ENCODE data around the gene GPAM. TPM values are rescaled to one million over a fixed set of nuclear protein-coding genes. Genes with fewer than 3 reads are reported as not detected.

The GPAM gene
- polyA plus RNA-seq, 1 of the 3 experiments (the other 2 are of a cell fraction), result 2.1 TPM

DNA sequence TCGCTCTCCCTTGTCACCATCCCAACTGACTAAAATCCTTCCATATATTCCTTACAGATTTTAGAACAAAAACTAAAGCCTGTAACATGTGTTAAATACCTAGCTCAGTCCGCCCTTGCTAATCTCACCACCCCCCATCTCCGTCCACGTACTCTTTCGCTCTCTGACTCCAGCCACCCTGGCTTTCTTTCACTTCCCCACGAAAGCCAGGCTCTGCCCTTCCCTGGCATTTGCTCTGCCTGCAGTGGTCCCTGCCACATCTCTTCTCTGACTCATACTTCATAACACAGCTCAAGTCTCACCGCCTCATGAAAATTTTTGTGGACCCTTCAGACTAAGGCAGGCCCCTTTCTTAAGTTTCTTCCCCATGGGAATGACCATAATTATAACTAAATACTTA, 11.7 kb upstream of the GPAM start:
- POLR2A ChIA-PET, result no interaction called here
- Histone ChIP-seq H3K9ac (no peak overlapping the region), H3K4me3 (ENCODE audit: low read depth in 2 of 2, low read length in 1 of 2) (no peak overlapping the region), H4K20me1 (ENCODE audit: insufficient read depth) (no peaks in the 10 kb centered on the region), H3K9me3 (no peaks in the 10 kb centered on the region), H2AFZ (ENCODE audit: low read depth) (no peak overlapping the region), H3F3A (replicated peaks; ENCODE audit: insufficient read depth) (no peaks in the 10 kb centered on the region), H3K36me3 (replicated peaks in 1 of 2; ENCODE audit: control insufficient read depth in 1 of 2, insufficient read depth in 2 of 2, low read length in 1 of 2) (no peaks in the 10 kb centered on the region), H3K4me1 (ENCODE audit: control insufficient read depth in 1 of 2, insufficient read depth in 2 of 2, low read depth in 1 of 2, low read length in 1 of 2) (peaks cover 0 to 5% of the 10 kb centered on the region in 2 experiments; a peak in 1 of 4 replicates), H3K27ac (ENCODE audit: low read depth in 2 of 2, low read length in 1 of 2) (no peak overlapping the region), H3K9me2 (no peaks in the 10 kb centered on the region), H3K27me3 (ENCODE audit: insufficient read depth) (no peaks in the 10 kb centered on the region), H3K4me2 (no peak overlapping the region), H3K79me2 (ENCODE audit: insufficient read depth) (no peaks in the 10 kb centered on the region)
- CTCF ChIA-PET, result interaction anchor here (1.0 kb wide), 1 partner anchor 113 kb away, joined by 4 read pairs; no protein-coding TSS in a partner anchor
- TF ChIP-seq IRF3 (IDR thresholded peaks at IDR 0.05; ENCODE audit: low read depth, low read length), result no peak
- TF ChIP-seq, protein P1, sequence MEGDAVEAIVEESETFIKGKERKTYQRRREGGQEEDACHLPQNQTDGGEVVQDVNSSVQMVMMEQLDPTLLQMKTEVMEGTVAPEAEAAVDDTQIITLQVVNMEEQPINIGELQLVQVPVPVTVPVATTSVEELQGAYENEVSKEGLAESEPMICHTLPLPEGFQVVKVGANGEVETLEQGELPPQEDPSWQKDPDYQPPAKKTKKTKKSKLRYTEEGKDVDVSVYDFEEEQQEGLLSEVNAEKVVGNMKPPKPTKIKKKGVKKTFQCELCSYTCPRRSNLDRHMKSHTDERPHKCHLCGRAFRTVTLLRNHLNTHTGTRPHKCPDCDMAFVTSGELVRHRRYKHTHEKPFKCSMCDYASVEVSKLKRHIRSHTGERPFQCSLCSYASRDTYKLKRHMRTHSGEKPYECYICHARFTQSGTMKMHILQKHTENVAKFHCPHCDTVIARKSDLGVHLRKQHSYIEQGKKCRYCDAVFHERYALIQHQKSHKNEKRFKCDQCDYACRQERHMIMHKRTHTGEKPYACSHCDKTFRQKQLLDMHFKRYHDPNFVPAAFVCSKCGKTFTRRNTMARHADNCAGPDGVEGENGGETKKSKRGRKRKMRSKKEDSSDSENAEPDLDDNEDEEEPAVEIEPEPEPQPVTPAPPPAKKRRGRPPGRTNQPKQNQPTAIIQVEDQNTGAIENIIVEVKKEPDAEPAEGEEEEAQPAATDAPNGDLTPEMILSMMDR (IDR thresholded peaks at IDR 0.05), result no peak
- no peak for TF ChIP-seq MXI1 (IDR thresholded peaks at IDR 0.05; ENCODE audit: low read depth, low read length)
- no peak for TF ChIP-seq RFX5 (IDR thresholded peaks at IDR 0.05; ENCODE audit: low read length)
- TF ChIP-seq RCOR1 (IDR thresholded peaks at IDR 0.05; ENCODE audit: low read length), result no peak
- no peak for TF ChIP-seq USF2 (IDR thresholded peaks at IDR 0.05; ENCODE audit: borderline replicate concordance, low read depth, low read length)
- TF ChIP-seq SMC3 (IDR thresholded peaks at IDR 0.05; ENCODE audit: low read depth, low read length), result no peak
- DNase-seq, result no peak
- WGBS (ENCODE audit: low lambda C conversion rate), result 58% methylated on average over 7 of the region's 7 CpGs

GRCh38 chr10:112191791-112192190, 8.2 kb upstream of the GPAM start:
- Histone ChIP-seq H3K9me3 (peaks cover 4% of the 10 kb centered on the region; the same call in 1 of the 2 replicates), H3K4me1 (ENCODE audit: control insufficient read depth in 1 of 2, insufficient read depth in 2 of 2, low read depth in 1 of 2, low read length in 1 of 2) (no peaks in the 10 kb centered on the region), H3K9ac (no peak overlapping the region), H4K20me1 (ENCODE audit: insufficient read depth) (no peaks in the 10 kb centered on the region), H3K36me3 (replicated peaks in 1 of 2; ENCODE audit: control insufficient read depth in 1 of 2, insufficient read depth in 2 of 2, low read length in 1 of 2) (no peaks in the 10 kb centered on the region), H3K79me2 (ENCODE audit: insufficient read depth) (no peaks in the 10 kb centered on the region), H3K27me3 (ENCODE audit: insufficient read depth) (no peaks in the 10 kb centered on the region), H3F3A (replicated peaks; ENCODE audit: insufficient read depth) (no peaks in the 10 kb centered on the region), H3K9me2 (no peaks in the 10 kb centered on the region), H3K4me3 (ENCODE audit: low read depth in 2 of 2, low read length in 1 of 2) (no peak overlapping the region), H3K27ac (ENCODE audit: low read depth in 2 of 2, low read length in 1 of 2) (no peak overlapping the region), H3K4me2 (no peak overlapping the region), H2AFZ (ENCODE audit: low read depth) (no peak overlapping the region)
- whole genome bisulfite sequencing (ENCODE audit: low lambda C conversion rate), result 67% methylated on average over 6 of the region's 6 CpGs
- POLR2A ChIA-PET, result no interaction called here
- CTCF ChIA-PET, result interaction anchor here (0.6 kb wide), 1 partner anchor 121 kb away, joined by 3 read pairs; no protein-coding TSS in a partner anchor
- DNase-seq, result no peak
- TF ChIP-seq TEAD4 (IDR thresholded peaks at IDR 0.05; ENCODE audit: borderline replicate concordance, insufficient read depth), result no peak

All from SK-N-SH (cell line).